Measurements from ENCODE around the gene NVL.
A peak's percentile ranks its signal among the peaks of the same experiment; 100 is the strongest.

NVL gene

GRCh38 chr1:224189561-224189960 lies 140.4 kb downstream of the NVL start:
- ChIA-PET CTCF (interaction anchor here (1.4 kb wide), 1 partner anchor 74 kb away, joined by 4 read pairs; no protein-coding TSS in a partner anchor), POLR2A (no interaction called here)
- no peak overlapping the region for H3K4me3 ChIP-seq (ENCODE audit: low read depth, low read length)
- TF ChIP-seq CTCF (IDR thresholded peaks at IDR 0.05; ENCODE audit: insufficient read depth, low read length, missing control alignments): no peak
- DNase-seq (ENCODE audit: low read depth, low spot score): no peak

GRCh38 chr1:224188286-224188685 lies 141.7 kb downstream of the NVL start:
- H3K4me3 ChIP-seq (ENCODE audit: low read depth, low read length): no peak overlapping the region
- no peak for DNase-seq (ENCODE audit: low read depth, low spot score)
- no peak for TF ChIP-seq CTCF (IDR thresholded peaks at IDR 0.05; ENCODE audit: insufficient read depth, low read length, missing control alignments)
- POLR2A ChIA-PET: no interaction called here
- CTCF ChIA-PET: interaction anchor here (0.7 to 1.5 kb wide), 2 partner anchors 71 to 144 kb away, joined by 3 to 4 read pairs; no protein-coding TSS in a partner anchor

GRCh38 chr1:224185208-224185607 lies 144.8 kb downstream of the NVL start:
- ChIA-PET POLR2A (no interaction called here), CTCF (no interaction called here)
- no peak for TF ChIP-seq CTCF (IDR thresholded peaks at IDR 0.05; ENCODE audit: insufficient read depth, low read length, missing control alignments)
- no peak for DNase-seq (ENCODE audit: low read depth, low spot score)
- H3K4me3 ChIP-seq (ENCODE audit: low read depth, low read length): peak overlapping the region; percentile 82; the same call in 1 of the 2 replicates

- CTCF ChIA-PET: interaction anchor here (1.2 to 2.0 kb wide), 2 partner anchors 9 to 13 kb away, joined by 3 to 6 read pairs; no protein-coding TSS in a partner anchor
- POLR2A ChIA-PET: interaction anchor here (0.6 to 1.7 kb wide), 2 partner anchors 15 to 543 kb away, joined by 3 read pairs; no protein-coding TSS in a partner anchor
- no peak for DNase-seq (ENCODE audit: low read depth, low spot score)
- peak overlapping the region; percentile 82 for H3K4me3 ChIP-seq (ENCODE audit: low read depth, low read length)
- no peak for TF ChIP-seq CTCF (IDR thresholded peaks at IDR 0.05; ENCODE audit: insufficient read depth, low read length, missing control alignments)
Observed at GRCh38 chr1:224183591-224184312, 146.2 kb downstream of the NVL start.

- DNase-seq (ENCODE audit: low read depth, low spot score): no peak
- CTCF ChIA-PET: interaction anchor here (0.6 to 2.0 kb wide), 5 partner anchors 10 to 982 kb away, joined by 3 to 6 read pairs (median 3); no protein-coding TSS in a partner anchor
- peak within 1 kb of the TSS; percentile 82 for H3K4me3 ChIP-seq (ENCODE audit: low read depth, low read length)
- no peak for TF ChIP-seq CTCF (IDR thresholded peaks at IDR 0.05; ENCODE audit: insufficient read depth, low read length, missing control alignments)
- POLR2A ChIA-PET: interaction anchor here (0.6 to 1.7 kb wide), 6 partner anchors 9 to 544 kb away, joined by 3 to 6 read pairs (median 4); partner anchors contain the start of gene NVL
Observed at GRCh38 chr1:224182866-224183590, 146.9 kb downstream of the NVL start, which contains the start of gene DEGS1. DEGS1 (plus strand) TSS chr1:224183240; CDS start chr1:224183337, 97 bp downstream.
